Type B pancreatic cell (in vitro differentiated cells): ENCODE measurements around the gene MASP1. TPM values are rescaled to one million over a fixed set of nuclear protein-coding genes. Genes with fewer than 3 reads are reported as not detected.

Experiments used
- DNase-seq: peaks from one replicate; pipeline ENCODE4 v3.0.0; 2021; ENCODE audit warnings: mixed read lengths; ENCODE audit not compliant: unreplicated experiment; ENCODE audit errors: extremely low spot score
- H3K27ac Mint-ChIP-seq: 2 replicates; pipeline ENCODE4 v1.8.0; 2021; ENCODE audit warnings: mild to moderate bottlenecking, mixed read lengths
- H3K27me3 Mint-ChIP-seq: 2 replicates; pipeline ENCODE4 v1.8.0; 2021; ENCODE audit warnings: mixed read lengths
- H3K36me3 Mint-ChIP-seq: 2 replicates; pipeline ENCODE4 v1.8.0; 2021; ENCODE audit warnings: mixed read lengths
- H3K4me1 Mint-ChIP-seq: one replicate; pipeline ENCODE4 v1.8.0; 2021; ENCODE audit warnings: mixed read lengths; ENCODE audit not compliant: unreplicated experiment
- H3K4me3 Mint-ChIP-seq: 2 replicates; pipeline ENCODE4 v1.8.0; 2021; ENCODE audit warnings: mild to moderate bottlenecking, mixed read lengths
- H3K9me3 Mint-ChIP-seq: 2 replicates; pipeline ENCODE4 v1.8.0; 2021; ENCODE audit warnings: mixed read lengths
- CTCF ChIP-seq: fragments of 200-600 bp; sonication (generic); conservative IDR thresholded peaks from 2 replicates; pipeline ENCODE4 v1.5.0; 2021; ENCODE audit warnings: antibody characterized with exemption, mild to moderate bottlenecking
- total RNA-seq: library from RNA; stranded (reverse); gene quantifications from 2 replicates; pipeline ENCODE4 v1.2.1, GENCODE V29; 2021; ENCODE audit warnings: low replicate concordance

The MASP1 gene
- total RNA-seq, 1 donor from 2014 or later = 1.6 TPM

GRCh38 chr3:187211532-187212195 lies 79.9 kb downstream of the MASP1 start:
- peaks cover 14% of the 10 kb centered on the region for H3K27me3 Mint-ChIP-seq
- no peak overlapping the region for H3K4me3 Mint-ChIP-seq
- H3K36me3 Mint-ChIP-seq = no peaks in the 10 kb centered on the region
- peaks cover 7% of the 10 kb centered on the region for H3K9me3 Mint-ChIP-seq
- no peak overlapping the region for H3K27ac Mint-ChIP-seq
- no peak for TF ChIP-seq CTCF
- DNase-seq = no peak
- no peaks in the 10 kb centered on the region for H3K4me1 Mint-ChIP-seq

- peaks cover 14% of the 10 kb centered on the region for H3K27me3 Mint-ChIP-seq
- no peaks in the 10 kb centered on the region for H3K36me3 Mint-ChIP-seq
- no peak for TF ChIP-seq CTCF
- no peak for DNase-seq
- H3K9me3 Mint-ChIP-seq = peaks cover 7% of the 10 kb centered on the region
- H3K4me3 Mint-ChIP-seq = no peak overlapping the region
- no peaks in the 10 kb centered on the region for H3K4me1 Mint-ChIP-seq
- H3K27ac Mint-ChIP-seq = no peak overlapping the region
Observed at GRCh38 chr3:187210545-187211327, 80.8 kb downstream of the MASP1 start.

GRCh38 chr3:187210091-187210490 lies 81.4 kb downstream of the MASP1 start:
- Mint-ChIP-seq H3K27me3 (peaks cover 18% of the 10 kb centered on the region), H3K27ac (no peak overlapping the region), H3K9me3 (peaks cover 7% of the 10 kb centered on the region), H3K4me1 (no peaks in the 10 kb centered on the region), H3K4me3 (no peak overlapping the region), H3K36me3 (no peaks in the 10 kb centered on the region)
- TF ChIP-seq CTCF = no peak
- DNase-seq = no peak

GRCh38 chr3:187209491-187209890 lies 82.0 kb downstream of the MASP1 start:
- no peak for TF ChIP-seq CTCF
- Mint-ChIP-seq H3K27ac (no peak overlapping the region), H3K36me3 (no peaks in the 10 kb centered on the region), H3K4me1 (no peaks in the 10 kb centered on the region), H3K4me3 (no peak overlapping the region), H3K27me3 (peaks cover 19% of the 10 kb centered on the region), H3K9me3 (peaks cover 7% of the 10 kb centered on the region)
- no peak for DNase-seq

- Mint-ChIP-seq H3K9me3 (peaks cover 7% of the 10 kb centered on the region), H3K4me3 (no peak overlapping the region), H3K27ac (no peak overlapping the region), H3K36me3 (no peaks in the 10 kb centered on the region), H3K27me3 (peaks cover 13% of the 10 kb centered on the region), H3K4me1 (no peaks in the 10 kb centered on the region)
- no peak for DNase-seq
- TF ChIP-seq CTCF = no peak
Observed at GRCh38 chr3:187208159-187208558, 83.4 kb downstream of the MASP1 start.
